HG02840 (cell line): ENCODE data around the gene ST7.
A peak's percentile ranks its signal among the peaks of the same experiment; 100 is the strongest.
"Not testable (repeated sequence)": the region's sequence is repeated elsewhere in the genome, so short reads cannot be mapped to it uniquely, and the experiment has no call there.

ENCODE experiments used
- ATAC-seq: cut with Tn5 transposase; IDR thresholded peaks from one replicate; pipeline ENCODE4 v1.9.1; 2021; ENCODE audit warnings: mild to moderate bottlenecking, moderate library complexity, moderate number of reproducible peaks; ENCODE audit not compliant: unreplicated experiment, low FRiP score

The ST7 gene, protein sequence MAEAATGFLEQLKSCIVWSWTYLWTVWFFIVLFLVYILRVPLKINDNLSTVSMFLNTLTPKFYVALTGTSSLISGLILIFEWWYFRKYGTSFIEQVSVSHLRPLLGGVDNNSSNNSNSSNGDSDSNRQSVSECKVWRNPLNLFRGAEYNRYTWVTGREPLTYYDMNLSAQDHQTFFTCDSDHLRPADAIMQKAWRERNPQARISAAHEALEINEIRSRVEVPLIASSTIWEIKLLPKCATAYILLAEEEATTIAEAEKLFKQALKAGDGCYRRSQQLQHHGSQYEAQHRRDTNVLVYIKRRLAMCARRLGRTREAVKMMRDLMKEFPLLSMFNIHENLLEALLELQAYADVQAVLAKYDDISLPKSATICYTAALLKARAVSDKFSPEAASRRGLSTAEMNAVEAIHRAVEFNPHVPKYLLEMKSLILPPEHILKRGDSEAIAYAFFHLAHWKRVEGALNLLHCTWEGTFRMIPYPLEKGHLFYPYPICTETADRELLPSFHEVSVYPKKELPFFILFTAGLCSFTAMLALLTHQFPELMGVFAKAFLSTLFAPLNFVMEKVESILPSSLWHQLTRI

DNA sequence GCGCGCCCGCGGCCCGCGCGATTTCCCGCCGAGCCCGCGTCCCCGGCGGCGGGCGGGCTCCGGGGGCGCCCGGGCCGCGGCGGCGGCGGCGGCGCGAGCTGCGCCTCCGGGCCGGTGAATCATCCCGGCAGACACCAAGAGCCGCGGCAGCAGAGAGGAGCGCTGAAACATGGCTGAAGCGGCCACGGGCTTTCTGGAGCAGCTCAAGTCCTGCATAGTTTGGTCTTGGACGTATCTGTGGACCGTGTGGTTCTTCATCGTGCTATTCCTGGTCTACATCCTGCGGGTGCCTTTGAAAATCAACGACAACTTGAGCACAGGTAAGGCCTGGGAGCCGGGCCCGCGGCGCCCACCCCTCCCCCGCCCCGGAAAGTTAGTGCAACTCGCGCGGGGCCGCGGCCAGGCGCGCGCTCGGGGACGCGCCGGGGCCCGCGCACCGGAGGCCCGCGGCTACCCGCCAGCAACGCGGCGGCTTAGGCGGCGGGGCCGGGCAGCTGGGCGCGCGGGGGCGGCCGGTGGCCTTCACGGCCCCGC lies at the start of gene ST7:
Gene ST7, plus strand, starts transcription at position 130 of the 534 bp plus-strand sequence. Its CDS starts 40 bp downstream, at position 170.
- peak; percentile 35 for ATAC-seq

GRCh38 chr7:116906391-116906790 lies 46.9 kb upstream of the ST7 start:
- ATAC-seq: no peak

DNA sequence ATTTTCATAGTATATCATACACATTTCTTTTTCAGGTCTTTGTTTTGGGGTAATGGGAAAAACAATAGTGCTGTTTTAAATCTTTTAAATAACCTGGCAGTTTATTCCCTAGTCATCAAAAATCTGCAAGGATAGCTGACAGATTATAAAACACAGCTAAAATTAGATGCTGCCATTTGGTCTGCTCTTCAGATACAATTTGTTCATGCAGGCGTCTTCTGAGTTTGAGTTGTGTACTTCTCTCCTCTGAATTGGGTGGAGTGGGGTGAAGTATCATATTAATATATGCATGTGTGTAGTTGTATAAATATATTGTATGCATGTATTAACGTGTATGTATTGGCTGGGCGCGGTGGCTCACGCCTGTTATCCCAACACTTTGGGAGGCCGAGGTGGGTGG lies 42.9 kb upstream of the ST7 start:
- ATAC-seq: no peak

- no peak for ATAC-seq
Observed at GRCh38 chr7:116911801-116912200, 41.5 kb upstream of the ST7 start.

GRCh38 chr7:116912269-116912909 lies 40.9 kb upstream of the ST7 start:
- ATAC-seq: no peak

- ATAC-seq: no peak
Observed at GRCh38 chr7:116918704-116919103, 34.6 kb upstream of the ST7 start.

DNA sequence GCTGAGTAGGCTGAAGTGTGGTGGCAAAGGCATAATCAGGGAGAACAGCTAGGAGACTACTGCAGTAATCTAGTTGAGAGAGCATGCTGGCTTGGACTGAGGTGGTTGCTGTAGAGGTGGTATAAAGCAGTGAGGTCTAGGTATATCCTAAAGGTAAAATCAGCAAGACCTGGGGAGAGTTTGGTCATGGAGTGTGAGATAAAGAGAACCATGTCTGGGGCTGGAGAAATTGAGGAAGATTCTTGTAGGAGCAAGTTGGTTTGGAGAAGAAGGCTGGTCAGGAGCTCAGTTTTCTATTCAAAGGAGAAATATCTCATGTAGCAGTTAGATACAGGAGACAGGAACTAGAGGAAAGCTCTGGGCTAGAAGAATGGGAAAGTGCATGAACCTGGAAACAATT lies 32.9 kb upstream of the ST7 start:
- no peak for ATAC-seq

GRCh38 chr7:116922545-116922944 lies 30.8 kb upstream of the ST7 start:
- ATAC-seq: no peak

GRCh38 chr7:116924741-116925140 lies 28.6 kb upstream of the ST7 start:
- ATAC-seq: no peak

- no peak for ATAC-seq
Observed at GRCh38 chr7:116929021-116929420, 24.3 kb upstream of the ST7 start.

DNA sequence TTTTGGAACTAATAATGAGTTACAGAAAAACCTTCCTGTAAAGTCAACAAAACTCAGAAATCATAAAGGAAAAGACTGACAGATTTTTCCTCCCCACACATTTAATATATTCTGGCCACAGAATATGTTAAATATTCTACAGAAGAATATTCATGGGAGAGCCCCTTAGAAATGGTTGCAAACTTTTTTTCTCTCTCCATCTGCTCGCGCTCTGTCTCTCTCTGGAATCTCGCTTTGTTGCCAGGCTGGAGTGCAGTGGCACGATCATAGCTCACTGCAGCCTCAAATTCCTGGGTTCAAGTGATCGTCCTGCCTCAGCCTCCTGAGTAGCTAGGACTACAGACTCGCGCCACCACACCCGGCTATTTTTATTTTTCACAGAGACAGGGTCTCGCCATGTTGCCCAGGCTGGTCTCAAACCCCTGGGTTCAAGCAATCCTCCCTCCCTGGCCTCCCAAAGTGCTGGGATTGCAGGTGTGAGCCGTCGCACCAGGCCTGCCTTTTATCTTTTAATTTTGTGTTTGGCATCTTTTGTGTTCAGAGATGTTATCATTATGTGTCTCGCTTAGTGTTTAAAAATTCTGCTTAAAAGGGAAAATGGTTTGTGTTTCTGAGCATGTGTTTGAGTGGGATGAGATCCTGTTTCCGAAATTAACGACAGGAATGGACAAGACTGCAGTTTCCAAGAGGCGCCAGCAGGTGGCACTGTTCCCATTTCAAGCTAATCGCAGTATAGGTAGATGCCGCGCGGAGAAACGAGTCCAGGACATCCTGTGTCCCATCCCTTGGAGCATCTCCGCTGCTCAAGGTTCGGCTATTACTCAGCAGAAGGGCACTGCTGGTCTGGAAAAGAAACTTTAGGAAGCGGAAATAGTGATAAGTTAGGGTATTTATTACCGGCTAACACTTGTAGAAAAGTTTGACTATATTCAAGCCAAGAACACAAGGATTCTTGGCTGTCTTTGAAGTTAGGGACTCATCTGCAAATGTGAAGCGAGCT lies 23.1 kb upstream of the ST7 start:
- ATAC-seq: peak; percentile 83

- ATAC-seq: no peak
Observed at GRCh38 chr7:116932566-116932965, 20.7 kb upstream of the ST7 start.

DNA sequence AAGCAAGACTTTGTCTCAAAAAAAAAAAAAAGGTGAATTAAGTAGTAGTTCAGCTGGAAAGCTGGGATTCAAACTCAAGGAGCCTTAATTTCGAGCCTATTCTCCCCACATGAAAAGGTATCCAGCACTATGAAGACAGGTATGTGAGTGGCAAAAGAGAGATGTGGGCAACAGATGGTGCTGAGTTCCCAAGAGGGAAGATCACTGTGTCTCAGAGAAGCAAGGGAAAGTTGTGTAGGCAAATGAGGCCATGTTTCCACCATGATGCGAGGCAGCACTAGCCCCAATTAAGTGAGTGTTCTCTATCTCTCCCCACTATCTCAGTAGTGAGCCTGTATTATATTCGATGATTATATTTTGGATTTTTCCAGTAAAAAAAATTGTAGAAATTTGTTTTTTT lies 19.8 kb upstream of the ST7 start:
- no peak for ATAC-seq

GRCh38 chr7:116934580-116934979 lies 18.7 kb upstream of the ST7 start:
- no peak for ATAC-seq

DNA sequence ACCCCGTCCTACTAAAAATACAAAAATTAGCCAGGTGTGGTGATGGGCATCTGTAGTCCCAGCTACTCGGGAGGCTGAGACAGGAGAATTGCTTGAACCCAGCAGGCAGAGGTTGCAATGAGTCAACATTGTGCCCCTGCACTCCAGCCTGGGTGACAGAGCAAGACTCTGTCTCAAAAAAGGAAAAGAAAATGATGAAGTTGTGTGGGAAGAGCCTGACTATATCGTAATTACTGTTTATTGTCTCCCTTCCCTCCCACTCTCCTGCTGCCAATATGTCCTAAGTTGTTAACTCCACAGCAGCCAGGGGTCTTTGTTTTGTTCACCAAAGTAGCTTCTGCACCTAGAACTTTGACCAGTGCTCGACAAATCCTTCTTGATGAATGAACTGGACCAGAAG lies 16.5 kb upstream of the ST7 start:
- ATAC-seq: not testable (repeated sequence)

DNA sequence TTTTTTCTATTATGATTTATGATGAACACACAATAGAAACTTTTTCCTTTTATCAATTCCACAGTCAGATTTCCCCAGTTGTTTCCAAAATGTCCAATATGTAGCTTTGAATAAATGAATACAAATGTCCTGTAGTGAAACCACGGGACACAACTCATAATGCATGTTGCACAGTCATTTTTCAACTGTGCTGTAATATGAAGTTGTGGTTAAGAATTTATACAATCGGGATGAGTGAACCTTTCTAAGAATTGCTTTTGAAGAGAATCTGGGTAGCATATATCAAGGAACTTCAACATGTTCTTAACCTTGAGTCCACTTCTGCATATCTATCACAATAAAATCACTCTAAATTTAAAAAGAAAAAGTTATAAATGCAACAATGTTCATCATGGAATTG lies 14.6 kb upstream of the ST7 start:
- no peak for ATAC-seq

DNA sequence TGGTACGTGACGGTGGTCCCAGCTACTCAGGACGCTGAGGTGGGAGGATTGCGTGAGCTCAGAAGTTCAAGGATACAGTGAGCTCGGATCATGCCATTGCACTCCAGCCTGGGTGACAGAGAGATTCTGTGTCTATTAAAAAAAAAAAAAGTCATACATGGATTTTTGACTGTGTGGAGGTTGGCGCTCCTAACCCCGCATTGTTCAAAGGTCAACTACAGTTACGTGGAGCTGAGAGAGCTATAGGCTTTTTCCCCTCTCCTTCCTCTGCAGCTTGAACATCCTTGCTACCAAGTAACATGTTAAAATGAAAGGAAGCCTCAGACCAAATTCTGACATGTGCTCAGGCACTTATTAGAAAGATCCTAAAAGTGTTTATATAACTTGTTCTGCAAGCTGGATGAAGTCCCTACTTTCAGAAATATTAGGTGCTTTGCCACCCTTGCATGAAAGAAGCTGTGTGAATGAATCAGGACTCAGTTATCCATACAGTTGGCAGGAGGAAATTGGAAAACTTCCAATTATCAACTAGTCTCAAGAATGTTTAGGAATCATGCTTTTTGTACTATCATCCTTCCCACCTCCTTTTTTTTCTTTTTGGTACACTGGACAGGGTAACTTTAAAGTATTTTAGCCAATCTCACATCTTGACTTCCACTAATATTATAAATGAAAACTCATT lies 12.5 kb upstream of the ST7 start:
- ATAC-seq: no peak

GRCh38 chr7:116942504-116942903 lies 10.8 kb upstream of the ST7 start:
- ATAC-seq: no peak

DNA sequence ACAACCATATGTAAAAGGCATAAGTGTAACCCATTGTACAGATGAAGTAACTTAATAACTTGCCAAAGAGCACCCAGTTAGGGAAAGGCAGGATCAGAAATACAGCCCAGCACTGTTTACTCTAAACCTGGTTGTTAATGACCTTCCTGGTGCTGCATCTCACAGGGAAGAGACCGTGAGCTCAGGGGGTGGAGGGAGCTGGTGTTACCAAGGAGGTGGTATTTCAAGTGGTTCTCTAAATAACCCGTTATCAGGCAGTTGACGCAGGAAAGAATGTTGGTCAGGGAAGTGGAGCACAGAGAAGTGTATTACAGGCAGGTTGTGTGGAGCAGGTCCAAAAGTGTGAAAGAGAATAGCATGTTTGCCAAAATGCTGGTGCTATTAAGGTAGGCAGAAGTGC lies 4.4 kb upstream of the ST7 start:
- no peak for ATAC-seq
